HEK293 (cell line): Measurements from ENCODE around the gene HSPA2.

Experiments used
- ZNF274 ChIP-seq, 2 experiments: fragments of 200-500 bp in 1 of 2; fragments of 450-650 bp in 1 of 2; sonication (Bioruptor generic) in 1 of 2; formaldehyde crosslinking in 1 of 2; IDR thresholded peaks; 2 replicates each; pipeline versions ENCODE4 v1.5.1 to v1.6.1; 2014 to 2016; ENCODE audit warnings: borderline replicate concordance in 1 of 2, inconsistent platforms in 1 of 2, low read length in 1 of 2, missing biosample characterization in 1 of 2, missing genetic modification characterization in 1 of 2
- ZSCAN23 ChIP-seq: fragments of 450-650 bp; formaldehyde crosslinking; IDR thresholded peaks from 2 replicates; pipeline ENCODE4 v1.5.1; 2016; ENCODE audit warnings: missing biosample characterization, missing genetic modification characterization
- TF ChIP-seq, protein P1 (sequence below): fragments of 450-650 bp; formaldehyde crosslinking; IDR thresholded peaks from 2 replicates; pipeline ENCODE4 v1.5.1; 2016; ENCODE audit warnings: missing biosample characterization, missing genetic modification characterization

DNA sequence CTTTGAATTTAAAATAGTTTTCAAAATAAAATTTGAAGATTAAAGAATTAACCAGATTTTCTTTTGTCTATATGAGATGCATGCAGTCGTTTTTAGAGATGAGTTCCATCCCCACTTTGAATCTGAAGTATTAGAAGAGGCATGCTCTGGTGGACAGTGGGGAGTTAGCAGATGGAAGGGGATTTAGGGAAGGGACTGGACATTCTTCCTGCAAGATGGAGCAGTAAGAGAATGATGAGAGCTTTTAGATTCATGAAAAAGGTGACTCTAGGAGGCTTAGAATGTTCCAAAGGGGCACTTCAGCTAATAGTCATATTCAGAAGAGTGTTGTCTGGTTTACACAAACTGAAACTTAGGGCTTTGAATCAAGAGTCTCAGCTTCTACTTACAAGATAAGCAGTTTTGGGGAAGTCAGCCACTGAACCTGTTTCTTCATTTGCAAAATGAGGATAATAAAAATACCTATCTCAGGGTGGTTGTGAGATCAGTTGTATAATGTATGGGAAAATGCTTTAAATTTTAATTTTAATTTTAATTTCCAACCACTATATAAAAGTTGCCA lies 32.2 kb upstream of the HSPA2 start:
- TF ChIP-seq ZSCAN23, result no peak
- TF ChIP-seq, protein P1, sequence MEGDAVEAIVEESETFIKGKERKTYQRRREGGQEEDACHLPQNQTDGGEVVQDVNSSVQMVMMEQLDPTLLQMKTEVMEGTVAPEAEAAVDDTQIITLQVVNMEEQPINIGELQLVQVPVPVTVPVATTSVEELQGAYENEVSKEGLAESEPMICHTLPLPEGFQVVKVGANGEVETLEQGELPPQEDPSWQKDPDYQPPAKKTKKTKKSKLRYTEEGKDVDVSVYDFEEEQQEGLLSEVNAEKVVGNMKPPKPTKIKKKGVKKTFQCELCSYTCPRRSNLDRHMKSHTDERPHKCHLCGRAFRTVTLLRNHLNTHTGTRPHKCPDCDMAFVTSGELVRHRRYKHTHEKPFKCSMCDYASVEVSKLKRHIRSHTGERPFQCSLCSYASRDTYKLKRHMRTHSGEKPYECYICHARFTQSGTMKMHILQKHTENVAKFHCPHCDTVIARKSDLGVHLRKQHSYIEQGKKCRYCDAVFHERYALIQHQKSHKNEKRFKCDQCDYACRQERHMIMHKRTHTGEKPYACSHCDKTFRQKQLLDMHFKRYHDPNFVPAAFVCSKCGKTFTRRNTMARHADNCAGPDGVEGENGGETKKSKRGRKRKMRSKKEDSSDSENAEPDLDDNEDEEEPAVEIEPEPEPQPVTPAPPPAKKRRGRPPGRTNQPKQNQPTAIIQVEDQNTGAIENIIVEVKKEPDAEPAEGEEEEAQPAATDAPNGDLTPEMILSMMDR (tag by site-specific recombination), result no peak
- no peak for TF ChIP-seq ZNF274 (IDR thresholded peaks at IDR 0.05; ENCODE audit: low read length)
- no peak for TF ChIP-seq ZNF274 (tag by site-specific recombination; IDR thresholded peaks at IDR 0.05; ENCODE audit: borderline replicate concordance)
